HEK293T (cell line): ENCODE data around the gene SLC5A1.

Experiments
- ARNT ChIP-seq: fragments of 450-650 bp; IDR thresholded peaks from 2 replicates; pipeline ENCODE4 v1.6.1; 2017; ENCODE audit warnings: mild to moderate bottlenecking
- FOXK2 ChIP-seq: fragments of 450-650 bp; IDR thresholded peaks from 2 replicates; pipeline ENCODE4 v1.6.1; 2016; ENCODE audit warnings: mild to moderate bottlenecking
- FOXM1 ChIP-seq: fragments of 450-650 bp; IDR thresholded peaks from 2 replicates; pipeline ENCODE4 v1.6.1; 2017; ENCODE audit warnings: mild to moderate bottlenecking, borderline replicate concordance
- HDGF ChIP-seq: fragments of 450-650 bp; IDR thresholded peaks from 2 replicates; pipeline ENCODE4 v1.6.1; 2017; ENCODE audit warnings: antibody characterized with exemption, borderline replicate concordance
- NFRKB ChIP-seq: fragments of 450-650 bp; IDR thresholded peaks from 2 replicates; pipeline ENCODE4 v1.6.1; 2016; ENCODE audit warnings: mild to moderate bottlenecking, moderate library complexity
- SP1 ChIP-seq: fragments of 450-650 bp; IDR thresholded peaks from 2 replicates; pipeline ENCODE4 v1.6.1; 2017
- SUZ12 ChIP-seq: fragments of 450-650 bp; IDR thresholded peaks from 2 replicates; pipeline ENCODE4 v1.6.1; 2016; ENCODE audit warnings: mild to moderate bottlenecking
- TF ChIP-seq, protein P1 (sequence below): fragments of 450-650 bp; IDR thresholded peaks from 2 replicates; pipeline ENCODE4 v1.6.1; 2016

DNA sequence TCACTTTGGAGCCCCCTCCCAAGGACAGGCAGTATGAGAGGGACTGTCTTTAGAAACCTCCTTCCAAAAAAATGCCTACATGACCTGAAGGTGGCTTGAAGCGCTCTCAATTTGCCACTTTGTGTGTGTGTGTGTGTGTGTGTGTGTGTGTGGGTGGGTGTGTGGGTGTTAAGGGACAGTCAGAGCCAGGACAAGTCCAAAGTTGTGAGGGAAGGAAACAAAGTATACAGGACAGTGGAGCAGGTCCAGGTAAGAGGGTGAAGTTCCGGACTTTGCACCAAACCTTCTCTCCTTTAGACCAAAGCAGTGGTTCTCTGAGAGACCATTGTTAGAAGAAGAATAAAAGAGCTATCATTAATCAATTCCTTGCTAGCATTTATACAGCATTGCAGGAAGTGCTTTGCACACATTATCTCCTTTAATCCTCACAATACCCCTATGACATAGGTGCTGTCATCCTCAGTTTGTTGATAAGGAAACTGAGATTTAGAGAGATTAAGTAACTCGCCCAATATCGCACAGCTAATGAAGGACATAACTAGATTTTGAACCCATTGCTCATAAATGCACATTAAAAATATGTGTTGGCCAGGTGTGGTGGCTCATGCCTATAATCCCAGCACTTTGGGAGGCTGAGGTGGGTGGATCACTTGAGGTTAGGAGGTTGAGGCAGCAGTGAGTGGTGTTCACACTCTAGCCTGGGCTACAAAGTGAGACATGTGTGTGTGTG is 12.4 kb upstream of the SLC5A1 start:
- TF ChIP-seq SP1 = no peak
- TF ChIP-seq HDGF = no peak
- TF ChIP-seq, protein P1, sequence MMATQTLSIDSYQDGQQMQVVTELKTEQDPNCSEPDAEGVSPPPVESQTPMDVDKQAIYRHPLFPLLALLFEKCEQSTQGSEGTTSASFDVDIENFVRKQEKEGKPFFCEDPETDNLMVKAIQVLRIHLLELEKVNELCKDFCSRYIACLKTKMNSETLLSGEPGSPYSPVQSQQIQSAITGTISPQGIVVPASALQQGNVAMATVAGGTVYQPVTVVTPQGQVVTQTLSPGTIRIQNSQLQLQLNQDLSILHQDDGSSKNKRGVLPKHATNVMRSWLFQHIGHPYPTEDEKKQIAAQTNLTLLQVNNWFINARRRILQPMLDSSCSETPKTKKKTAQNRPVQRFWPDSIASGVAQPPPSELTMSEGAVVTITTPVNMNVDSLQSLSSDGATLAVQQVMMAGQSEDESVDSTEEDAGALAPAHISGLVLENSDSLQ = no peak
- TF ChIP-seq ARNT = no peak
- TF ChIP-seq FOXK2 = no peak
- no peak for TF ChIP-seq SUZ12
- TF ChIP-seq FOXM1 = no peak
- TF ChIP-seq NFRKB = no peak
